HG03520 (cell line): Measurements from ENCODE around the gene CIPC.
A peak's percentile ranks its signal among the peaks of the same experiment; 100 is the strongest.

Experiments used
- ATAC-seq: cut with Tn5 transposase; IDR thresholded peaks from one replicate; pipeline ENCODE4 v1.9.1; 2021; ENCODE audit warnings: mild to moderate bottlenecking, moderate library complexity; ENCODE audit not compliant: unreplicated experiment

The CIPC gene

DNA sequence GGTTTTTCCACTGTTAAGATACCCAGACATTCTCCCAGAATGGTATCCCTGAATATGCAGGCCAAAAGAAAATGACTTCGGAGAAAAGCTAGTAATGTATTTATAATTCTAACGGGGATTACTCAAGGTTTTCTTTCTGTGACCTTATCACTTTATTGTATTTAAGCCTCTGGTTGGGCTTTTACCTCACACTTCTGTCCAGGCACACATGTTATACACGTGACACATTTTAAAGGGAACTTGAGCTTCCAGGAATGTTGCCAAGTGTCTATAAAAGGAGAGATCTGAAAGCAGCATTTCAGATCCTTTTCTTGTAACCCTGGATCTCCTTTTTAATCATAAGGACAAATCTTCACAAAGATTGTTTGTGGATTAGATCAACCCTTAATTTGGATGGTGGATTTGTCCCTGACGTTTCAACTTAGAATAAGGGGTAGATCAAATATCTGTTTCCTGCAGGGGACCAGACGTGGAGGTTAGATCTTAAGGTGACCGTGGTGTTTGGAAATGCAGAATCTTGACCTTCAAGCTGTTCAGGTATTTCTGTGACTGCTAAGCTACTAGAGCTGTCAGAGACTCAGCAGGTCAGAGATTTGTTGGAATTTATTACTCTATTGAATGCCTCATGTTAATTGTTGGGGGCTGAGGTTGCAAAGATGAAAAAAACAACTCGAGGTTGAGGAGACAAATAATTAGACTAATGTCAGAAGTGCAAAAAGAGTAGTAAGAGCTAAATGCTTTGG, 1.5 kb downstream of the CIPC start:
- no peak for ATAC-seq

GRCh38 chr14:77100961-77101360, 2.9 kb downstream of the CIPC start:
- no peak for ATAC-seq

DNA sequence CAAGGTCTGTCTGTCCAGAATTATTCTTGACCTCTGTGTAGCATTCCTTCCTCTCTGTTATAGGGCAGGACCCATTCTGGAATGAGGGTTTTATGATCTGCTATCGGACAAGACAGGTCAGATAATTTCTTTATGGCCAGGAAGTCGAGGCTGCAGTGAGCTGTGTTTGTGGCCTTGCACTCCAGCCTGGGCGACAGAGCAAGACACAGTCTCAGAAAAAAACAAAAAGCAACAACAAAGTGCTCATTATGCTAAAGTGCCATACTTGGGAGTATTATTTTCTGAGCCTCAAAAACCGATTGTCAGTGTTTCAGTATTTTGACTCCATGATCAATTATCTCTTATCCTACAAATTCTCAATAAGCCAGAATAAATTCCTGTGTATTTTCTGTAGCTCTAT, 4.1 kb downstream of the CIPC start:
- no peak for ATAC-seq

DNA sequence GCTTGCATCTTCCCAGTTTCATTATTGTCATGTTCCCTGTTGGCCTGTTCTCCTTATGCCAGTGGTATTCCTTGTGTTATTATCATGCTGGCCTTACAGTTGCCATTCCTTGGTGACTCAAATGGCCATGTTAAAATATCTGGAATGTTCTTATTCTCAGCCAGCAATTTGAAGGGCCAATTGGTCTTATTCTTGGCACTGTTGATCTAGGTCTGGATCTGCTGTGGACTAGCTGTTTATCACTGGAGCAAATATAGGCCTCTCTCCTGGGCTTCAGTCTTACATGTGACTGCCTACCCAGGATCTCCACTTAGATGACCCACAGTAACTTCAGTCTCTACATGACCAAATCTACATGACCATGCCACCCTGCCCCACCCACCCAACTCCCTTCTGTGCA, 5.4 kb downstream of the CIPC start:
- no peak for ATAC-seq

GRCh38 chr14:77103951-77104350, 5.9 kb downstream of the CIPC start:
- ATAC-seq = no peak

- ATAC-seq = no peak
These were observed 6.3 kb downstream of the CIPC start for GRCh38 chr14:77104393-77104792.

GRCh38 chr14:77105145-77105939, 7.3 kb downstream of the CIPC start:
- no peak for ATAC-seq

DNA sequence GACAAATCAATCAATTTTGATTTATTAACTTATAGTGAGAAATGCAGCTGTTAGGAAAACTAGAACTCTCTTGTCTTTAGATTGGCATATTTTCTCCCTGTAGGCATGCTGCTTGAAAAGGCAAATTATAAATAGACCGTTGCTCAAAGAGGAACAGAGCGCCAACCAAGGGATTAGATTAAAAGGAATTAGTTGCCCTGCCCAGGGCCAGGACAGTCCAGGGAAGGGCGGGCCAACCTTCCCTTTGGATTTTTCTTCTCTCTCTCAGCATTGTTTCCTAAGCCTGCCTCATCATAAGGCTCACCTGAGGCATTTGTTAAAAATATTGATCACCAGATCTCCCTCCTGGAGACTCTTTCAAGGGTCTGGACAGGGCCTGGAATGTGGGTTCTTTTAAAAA, 8.6 kb downstream of the CIPC start:
- ATAC-seq = no peak

DNA sequence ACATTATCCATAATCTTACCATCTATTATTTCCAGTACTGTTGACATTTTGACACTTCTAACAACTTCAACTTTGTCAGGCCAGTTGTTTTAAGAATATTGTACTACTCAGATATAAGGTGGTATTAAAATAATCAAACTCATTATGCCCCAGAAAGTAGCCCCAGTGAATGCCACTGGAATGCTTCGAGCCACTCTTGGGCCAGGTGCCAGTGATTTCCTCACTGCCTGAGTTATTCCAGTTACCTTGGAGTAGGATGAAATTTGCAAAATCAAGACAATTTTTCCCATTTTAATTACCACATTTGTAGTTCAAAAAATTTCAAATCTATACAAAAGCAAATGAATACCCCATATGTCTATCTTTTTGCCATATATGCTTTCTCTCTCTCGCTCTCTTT, 9.2 kb downstream of the CIPC start:
- no peak for ATAC-seq

- ATAC-seq = no peak
These were observed 10.7 kb downstream of the CIPC start for GRCh38 chr14:77108753-77109152.

DNA sequence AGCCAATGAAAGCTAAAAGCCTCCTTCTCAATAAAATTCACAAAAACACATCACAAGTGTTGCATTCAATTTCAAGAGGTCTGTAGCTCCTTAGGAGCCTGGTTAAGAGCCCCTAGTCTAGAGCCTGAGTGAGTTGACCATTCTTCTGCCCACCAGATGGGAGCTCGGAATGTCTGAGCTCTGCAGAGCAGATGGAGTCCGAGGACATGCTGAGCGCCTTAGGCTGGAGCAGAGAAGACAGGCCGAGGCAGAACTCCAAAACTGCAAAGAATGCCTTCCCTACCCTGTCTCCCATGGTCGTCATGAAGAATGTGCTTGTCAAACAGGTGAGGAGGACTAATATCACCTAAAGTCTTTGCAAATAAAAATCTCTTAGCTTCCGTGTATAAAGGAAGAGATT, 11.6 kb downstream of the CIPC start:
- ATAC-seq = no peak

DNA sequence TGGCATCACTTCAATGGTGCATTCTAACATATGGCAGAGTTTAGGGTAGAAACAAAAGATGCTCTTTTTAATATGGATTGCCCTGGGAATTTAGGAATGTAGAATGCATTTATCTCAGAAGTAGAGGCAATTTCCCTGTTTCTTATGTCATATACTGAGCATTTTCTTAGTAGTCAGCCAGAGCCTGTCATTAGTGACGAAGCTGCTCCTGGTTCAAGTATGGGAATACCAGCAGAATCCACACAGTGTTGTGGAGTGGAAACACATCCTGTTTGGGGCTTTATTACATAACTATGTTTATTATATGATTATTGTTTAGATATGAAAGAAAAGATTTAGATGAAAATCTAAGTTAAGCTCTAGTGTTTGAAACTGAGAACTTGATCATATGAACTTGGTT, 12.2 kb downstream of the CIPC start:
- ATAC-seq = no peak

GRCh38 chr14:77111021-77111420, 13.0 kb downstream of the CIPC start:
- no peak for ATAC-seq

- ATAC-seq = no peak
These were observed 15.6 kb downstream of the CIPC start for GRCh38 chr14:77113644-77114043.

DNA sequence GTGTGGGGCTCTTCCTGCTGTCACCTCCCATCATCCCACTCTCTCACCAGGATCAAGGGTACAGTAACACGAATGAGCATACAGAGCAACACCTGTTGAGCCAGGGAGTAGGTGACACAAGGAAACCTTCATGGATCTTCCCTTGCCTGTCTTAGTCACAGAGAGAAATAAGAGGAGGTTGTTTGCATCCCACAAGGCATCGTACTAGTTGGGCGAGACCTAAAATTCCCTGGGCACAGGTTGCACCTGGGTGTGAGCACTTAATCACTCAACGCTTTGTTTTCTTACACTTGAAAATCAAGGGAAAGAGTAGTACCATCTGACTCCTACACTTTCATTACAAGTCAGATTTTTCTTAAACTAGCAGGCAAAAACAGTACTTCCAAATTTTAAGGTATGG, 16.6 kb downstream of the CIPC start:
- no peak for ATAC-seq

DNA sequence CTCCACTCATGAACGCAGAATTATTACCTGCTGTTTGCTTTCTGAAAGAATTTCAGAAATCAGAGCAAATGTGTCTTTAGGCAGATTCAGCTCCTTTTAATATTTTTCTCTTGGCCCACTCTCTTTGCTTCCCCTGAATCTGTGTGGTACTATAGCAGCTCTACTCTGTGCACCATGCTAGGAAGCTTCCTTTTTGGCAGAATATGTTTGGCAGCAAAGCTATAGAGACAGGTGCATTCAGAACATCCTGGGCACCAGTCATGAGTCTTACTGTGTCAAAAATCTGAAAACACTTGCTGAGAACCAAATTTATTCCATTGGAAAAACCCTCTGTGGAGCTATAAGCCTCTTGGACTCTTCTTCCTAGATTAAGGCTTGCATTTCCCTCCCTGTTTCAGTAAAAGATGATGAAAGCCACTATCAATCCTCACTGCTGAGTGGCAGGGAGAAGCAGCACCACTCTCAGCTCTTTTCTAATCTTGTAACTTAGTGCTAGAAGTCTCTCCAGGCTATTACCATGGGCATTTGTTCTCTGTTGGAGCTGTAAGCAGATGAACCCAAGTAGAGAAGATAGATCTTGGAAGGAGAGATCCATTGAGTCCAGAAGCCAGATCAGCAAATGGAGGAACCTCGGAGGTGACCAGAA, 18.2 kb downstream of the CIPC start:
- no peak for ATAC-seq

- ATAC-seq = no peak
These were observed 21.8 kb downstream of the CIPC start for GRCh38 chr14:77119851-77120250.

GRCh38 chr14:77120771-77121743, 23.0 kb downstream of the CIPC start:
- peak; percentile 83 for ATAC-seq

DNA sequence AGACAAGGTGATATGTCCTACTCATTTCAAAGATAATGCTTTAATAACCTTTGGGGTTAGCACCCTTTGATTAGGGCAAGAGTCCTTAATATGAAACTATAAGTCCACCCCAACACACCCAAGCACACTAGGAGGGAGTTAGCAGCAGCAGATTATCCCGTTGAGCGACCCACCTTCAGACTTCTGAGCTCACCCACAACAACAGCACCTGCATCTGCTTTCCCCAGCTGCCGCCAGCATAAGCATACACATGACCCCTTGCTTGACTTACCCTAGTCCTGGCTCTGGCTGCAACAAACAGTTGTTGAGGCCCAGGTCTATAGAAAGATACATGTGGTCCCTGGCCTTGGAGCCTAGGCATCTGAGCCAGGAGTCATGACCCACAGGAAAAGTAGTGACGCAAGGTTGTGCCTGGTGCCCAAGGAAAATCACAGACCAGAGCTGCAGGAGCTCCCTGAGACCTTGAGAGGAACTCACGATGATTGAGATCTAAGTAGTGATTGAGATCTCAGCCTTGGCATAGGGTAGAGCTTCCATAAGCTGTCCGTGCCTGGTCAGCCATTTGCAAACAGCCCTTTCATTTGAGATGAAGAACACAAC, 24.6 kb downstream of the CIPC start:
- no peak for ATAC-seq
